SU-DHL-6 (cell line): ENCODE measurements around the gene HOXD10.

Experiments
- H2AFZ ChIP-seq: fragments of 200-600 bp; sonication (generic); 2 replicates; pipeline ENCODE4 v1.6.1; 2014; ENCODE audit warnings: low read depth, mild to moderate bottlenecking, moderate library complexity, mixed read lengths, antibody characterized with exemption, low read length; ENCODE audit not compliant: severe bottlenecking
- H3F3A ChIP-seq: fragments of 200-600 bp; shearing (Covaris generic); 2 replicates; pipeline ENCODE4 v1.6.0; 2016; ENCODE audit warnings: antibody characterized with exemption, mild to moderate bottlenecking; ENCODE audit not compliant: insufficient read depth
- H3K27ac ChIP-seq: fragments of 200-600 bp; sonication (generic); 2 replicates; pipeline ENCODE4 v1.5.1; 2016; ENCODE audit warnings: low read depth, mild to moderate bottlenecking, low read length, moderate library complexity, mixed read lengths
- H3K27me3 ChIP-seq: fragments of 200-600 bp; sonication (generic), shearing (Covaris generic); 2 replicates; pipeline ENCODE4 v1.6.0; 2014; ENCODE audit warnings: mild to moderate bottlenecking, low read length
- H3K36me3 ChIP-seq: fragments of 200-600 bp; sonication (generic); 2 replicates; pipeline ENCODE4 v1.6.1; 2014; ENCODE audit warnings: mild to moderate bottlenecking, low read length, mixed read lengths
- H3K4me2 ChIP-seq: fragments of 300-600, 200-600 bp; shearing (Covaris generic), sonication (generic); 2 replicates; pipeline ENCODE4 v1.6.0; 2014; ENCODE audit warnings: low read length, low read depth, mild to moderate bottlenecking; ENCODE audit not compliant: poor library complexity, severe bottlenecking
- H3K4me3 ChIP-seq: fragments of 200-600 bp; sonication (generic); 2 replicates; pipeline ENCODE4 v1.5.1; 2014; ENCODE audit warnings: antibody characterized with exemption, low read length, mild to moderate bottlenecking, mixed read lengths; ENCODE audit not compliant: insufficient read depth, poor library complexity, severe bottlenecking
- H3K79me2 ChIP-seq: fragments of 200-600 bp; sonication (generic); 2 replicates; pipeline ENCODE4 v1.6.1; 2014; ENCODE audit warnings: mild to moderate bottlenecking, low read length, moderate library complexity; ENCODE audit not compliant: insufficient read depth
- H3K9ac ChIP-seq: fragments of 200-600 bp; sonication (generic); 2 replicates; pipeline ENCODE4 v1.7.0; 2014; ENCODE audit warnings: mild to moderate bottlenecking, low read length
- H3K9me2 ChIP-seq: fragments of 200-600 bp; sonication (generic); replicated peaks from 2 replicates; pipeline ENCODE4 v1.6.1; 2014; ENCODE audit warnings: low read length; ENCODE audit not compliant: insufficient read depth
- H3K9me3 ChIP-seq: fragments of 200-600 bp; sonication (generic); 2 replicates; pipeline ENCODE4 v1.6.1; 2014; ENCODE audit warnings: low read length, mixed read lengths; ENCODE audit not compliant: insufficient read depth
- H4K20me1 ChIP-seq: fragments of 200-600 bp; sonication (generic); 2 replicates; pipeline ENCODE4 v1.6.1; 2014; ENCODE audit warnings: low read depth, mild to moderate bottlenecking, antibody characterized with exemption, low read length, moderate library complexity, mixed read lengths
- EZH2phosphoT487 ChIP-seq: fragments of 200-600 bp; sonication (generic), shearing (Covaris generic); conservative IDR thresholded peaks from 2 replicates; pipeline ENCODE4 v1.6.1; 2018; ENCODE audit warnings: mild to moderate bottlenecking, antibody characterized with exemption, low read length, moderate library complexity, mixed read lengths
- TF ChIP-seq, protein P1 (sequence below): fragments of 200-600 bp; sonication (generic); IDR thresholded peaks from one replicate; pipeline ENCODE4 v1.5.1; 2017; ENCODE audit warnings: antibody characterized with exemption, mild to moderate bottlenecking, low read length, moderate library complexity; ENCODE audit not compliant: insufficient read depth, poor library complexity, severe bottlenecking

The HOXD10 gene

DNA sequence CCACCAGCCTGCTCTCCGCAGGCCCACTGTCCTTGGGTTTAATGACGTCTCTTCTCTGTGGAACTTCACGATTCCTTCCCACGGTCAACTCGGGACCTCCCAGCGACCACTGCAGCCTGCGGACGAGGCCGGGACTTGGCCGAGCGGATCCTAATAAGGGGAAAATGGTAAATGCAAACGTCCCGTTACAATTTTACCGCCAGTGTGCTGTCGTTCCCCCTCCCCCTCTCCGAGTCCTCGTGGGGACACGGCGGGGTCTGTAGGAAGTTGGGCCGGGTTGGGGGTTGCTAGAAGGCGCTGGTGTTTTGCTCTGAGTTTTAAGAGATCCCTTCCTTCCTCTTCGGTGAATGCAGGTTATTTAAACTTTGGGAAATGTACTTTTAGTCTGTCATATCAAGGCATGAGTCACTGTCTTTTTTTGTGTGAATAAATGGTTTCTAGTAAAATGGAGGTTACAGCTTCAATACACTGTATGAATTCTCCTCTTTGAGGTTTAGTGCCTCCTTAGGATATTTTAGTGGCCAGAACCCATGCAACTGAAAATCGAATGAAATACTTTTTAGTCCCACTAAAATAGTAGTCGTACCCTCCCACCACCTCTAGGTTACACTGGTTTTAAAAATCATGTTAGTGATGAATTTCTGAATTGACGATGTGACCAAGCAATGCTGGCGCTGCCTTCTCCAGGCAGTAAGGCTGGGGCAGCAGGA is 7.2 kb upstream of the HOXD10 start:
- Histone ChIP-seq H3K4me3 (no peak overlapping the region), H3K79me2 (no peaks in the 10 kb centered on the region), H3K36me3 (no peaks in the 10 kb centered on the region), H3K9ac (no peak overlapping the region), H3K9me3 (no peaks in the 10 kb centered on the region), H2AFZ (no peak overlapping the region), H3K9me2 (no peaks in the 10 kb centered on the region), H3K27ac (no peak overlapping the region), H3K4me2 (no peak overlapping the region), H3K27me3 (no peaks in the 10 kb centered on the region), H3F3A (no peaks in the 10 kb centered on the region), H4K20me1 (no peaks in the 10 kb centered on the region)
- TF ChIP-seq, protein P1, sequence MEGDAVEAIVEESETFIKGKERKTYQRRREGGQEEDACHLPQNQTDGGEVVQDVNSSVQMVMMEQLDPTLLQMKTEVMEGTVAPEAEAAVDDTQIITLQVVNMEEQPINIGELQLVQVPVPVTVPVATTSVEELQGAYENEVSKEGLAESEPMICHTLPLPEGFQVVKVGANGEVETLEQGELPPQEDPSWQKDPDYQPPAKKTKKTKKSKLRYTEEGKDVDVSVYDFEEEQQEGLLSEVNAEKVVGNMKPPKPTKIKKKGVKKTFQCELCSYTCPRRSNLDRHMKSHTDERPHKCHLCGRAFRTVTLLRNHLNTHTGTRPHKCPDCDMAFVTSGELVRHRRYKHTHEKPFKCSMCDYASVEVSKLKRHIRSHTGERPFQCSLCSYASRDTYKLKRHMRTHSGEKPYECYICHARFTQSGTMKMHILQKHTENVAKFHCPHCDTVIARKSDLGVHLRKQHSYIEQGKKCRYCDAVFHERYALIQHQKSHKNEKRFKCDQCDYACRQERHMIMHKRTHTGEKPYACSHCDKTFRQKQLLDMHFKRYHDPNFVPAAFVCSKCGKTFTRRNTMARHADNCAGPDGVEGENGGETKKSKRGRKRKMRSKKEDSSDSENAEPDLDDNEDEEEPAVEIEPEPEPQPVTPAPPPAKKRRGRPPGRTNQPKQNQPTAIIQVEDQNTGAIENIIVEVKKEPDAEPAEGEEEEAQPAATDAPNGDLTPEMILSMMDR: no peak
- TF ChIP-seq EZH2phosphoT487: no peak

DNA sequence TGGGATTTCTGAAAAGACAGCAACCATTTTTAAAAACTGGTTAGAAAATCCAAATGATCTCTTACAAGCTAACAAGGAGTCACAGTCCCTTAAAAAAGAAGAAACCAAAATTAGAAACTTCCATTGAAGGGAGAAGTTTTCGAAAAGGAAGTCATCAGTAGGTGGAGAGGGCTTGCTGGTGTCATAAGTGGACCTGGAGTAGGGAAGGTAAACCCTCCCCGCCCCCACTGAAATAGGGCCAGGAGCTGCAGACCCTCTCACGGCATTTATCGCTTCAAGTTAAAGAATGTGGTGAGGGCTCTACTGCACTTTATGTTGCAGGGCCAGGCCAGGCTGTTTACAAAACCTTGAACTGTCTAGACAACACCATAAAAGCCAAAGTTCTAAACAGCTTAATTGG is 6.6 kb upstream of the HOXD10 start:
- Histone ChIP-seq H3K27ac (no peak overlapping the region), H3K4me2 (no peak overlapping the region), H3K79me2 (no peaks in the 10 kb centered on the region), H3K27me3 (no peaks in the 10 kb centered on the region), H3K9ac (no peak overlapping the region), H4K20me1 (no peaks in the 10 kb centered on the region), H3K4me3 (no peak overlapping the region), H3K36me3 (no peaks in the 10 kb centered on the region), H3F3A (no peaks in the 10 kb centered on the region), H3K9me2 (no peaks in the 10 kb centered on the region), H2AFZ (no peak overlapping the region), H3K9me3 (no peaks in the 10 kb centered on the region)
- no peak for TF ChIP-seq EZH2phosphoT487
- TF ChIP-seq, protein P1: no peak

DNA sequence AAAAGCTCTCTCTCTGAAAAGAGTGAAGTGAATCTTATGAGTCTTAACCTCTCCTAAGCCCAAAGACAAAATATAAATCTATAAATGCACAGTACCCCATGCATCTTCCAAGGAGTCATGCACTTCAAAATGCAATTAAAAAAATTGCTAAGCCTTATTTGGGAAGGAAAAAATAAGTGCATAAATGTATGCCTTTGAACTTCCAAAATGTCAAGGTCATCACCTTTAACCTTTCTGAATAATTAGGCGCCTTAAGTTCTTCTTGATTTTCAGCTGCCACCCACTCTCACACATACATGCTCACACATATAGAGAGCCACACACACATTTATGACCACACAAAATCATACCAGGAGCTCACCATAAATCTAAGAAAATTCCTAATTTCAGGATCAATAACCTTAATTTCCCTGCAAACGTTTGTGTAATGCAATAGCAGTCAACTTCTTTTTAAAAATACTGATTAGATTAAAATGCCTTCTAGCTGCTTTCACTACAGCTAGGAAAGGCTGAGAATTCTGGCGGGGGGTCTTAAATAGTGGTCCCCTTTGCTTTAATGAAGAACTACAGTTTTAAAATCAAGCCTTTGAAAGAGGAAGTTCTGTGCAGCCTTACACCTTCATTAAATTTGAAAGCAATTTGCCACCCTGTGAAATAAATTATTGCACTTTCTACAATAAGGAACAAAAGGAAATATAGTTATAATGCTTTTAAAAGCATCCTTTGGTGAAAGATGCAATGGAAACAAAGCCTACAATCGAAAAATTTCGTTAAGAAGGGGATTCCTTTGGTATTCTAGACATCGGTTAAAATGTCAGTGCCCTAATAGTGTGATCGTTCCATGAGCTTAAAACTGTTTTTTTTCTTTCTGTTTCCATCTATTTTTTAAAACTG is 5.9 kb upstream of the HOXD10 start:
- no peak overlapping the region for H2AFZ ChIP-seq
- no peaks in the 10 kb centered on the region for H4K20me1 ChIP-seq
- no peaks in the 10 kb centered on the region for H3F3A ChIP-seq

More for the DNA sequence above, 5.9 kb upstream of the HOXD10 start:
- no peaks in the 10 kb centered on the region for H3K27me3 ChIP-seq
- TF ChIP-seq, protein P1: no peak
- TF ChIP-seq EZH2phosphoT487: no peak
- H3K4me3 ChIP-seq: no peak overlapping the region
- no peaks in the 10 kb centered on the region for H3K9me3 ChIP-seq
- no peaks in the 10 kb centered on the region for H3K36me3 ChIP-seq
- no peak overlapping the region for H3K4me2 ChIP-seq
- H3K9me2 ChIP-seq: no peaks in the 10 kb centered on the region
- H3K9ac ChIP-seq: no peak overlapping the region
- no peaks in the 10 kb centered on the region for H3K79me2 ChIP-seq
- H3K27ac ChIP-seq: no peak overlapping the region
